Coronary artery (tissue), 2 donors: ENCODE data around the gene COX6A1.

Experiments
- DNase-seq: peaks from one replicate; pipeline ENCODE4 v3.0.0-alpha.2; 2017; ENCODE audit warnings: low spot score
- H3K27ac ChIP-seq, 2 donors: fragments of 200-600 bp; sonication (generic); one replicate each; pipeline ENCODE4 v1.5.1; 2016 to 2019
- H3K4me3 ChIP-seq: fragments of 200-600 bp; sonication (generic); 2 replicates; pipeline ENCODE4 v1.5.1; 2016; ENCODE audit warnings: mild to moderate bottlenecking, moderate library complexity
- TF ChIP-seq, protein P1 (sequence below): fragments of 200-600 bp; sonication (generic); IDR thresholded peaks from one replicate; pipeline ENCODE4 v1.5.1; 2019; ENCODE audit warnings: antibody characterized with exemption

The COX6A1 gene

DNA sequence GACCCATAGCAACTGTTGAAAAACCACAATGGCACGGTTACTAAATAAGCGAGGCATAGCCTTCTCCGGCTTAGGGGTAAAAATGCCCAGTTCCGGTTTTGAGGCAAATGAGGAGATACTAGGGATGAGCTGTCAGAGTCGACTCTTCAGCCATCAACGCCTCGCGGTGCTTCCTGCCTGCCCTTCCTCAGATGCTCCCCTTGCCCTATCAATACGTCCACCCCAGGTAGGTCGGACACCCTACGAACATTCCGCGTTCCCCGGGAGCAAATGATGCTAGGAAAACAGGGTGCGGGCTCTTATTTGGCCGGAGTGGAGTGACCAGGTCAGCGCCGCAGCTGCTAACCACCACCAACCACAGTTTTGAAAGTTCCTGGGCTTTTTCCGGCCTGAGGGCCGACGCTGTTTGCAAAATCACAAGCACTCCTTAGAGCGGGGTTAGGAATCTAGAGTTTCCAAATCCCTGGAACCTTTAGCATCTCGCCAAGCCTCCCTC, 30.5 kb downstream of the COX6A1 start:
- DNase-seq, result peak; percentile 78
- TF ChIP-seq, protein P1, sequence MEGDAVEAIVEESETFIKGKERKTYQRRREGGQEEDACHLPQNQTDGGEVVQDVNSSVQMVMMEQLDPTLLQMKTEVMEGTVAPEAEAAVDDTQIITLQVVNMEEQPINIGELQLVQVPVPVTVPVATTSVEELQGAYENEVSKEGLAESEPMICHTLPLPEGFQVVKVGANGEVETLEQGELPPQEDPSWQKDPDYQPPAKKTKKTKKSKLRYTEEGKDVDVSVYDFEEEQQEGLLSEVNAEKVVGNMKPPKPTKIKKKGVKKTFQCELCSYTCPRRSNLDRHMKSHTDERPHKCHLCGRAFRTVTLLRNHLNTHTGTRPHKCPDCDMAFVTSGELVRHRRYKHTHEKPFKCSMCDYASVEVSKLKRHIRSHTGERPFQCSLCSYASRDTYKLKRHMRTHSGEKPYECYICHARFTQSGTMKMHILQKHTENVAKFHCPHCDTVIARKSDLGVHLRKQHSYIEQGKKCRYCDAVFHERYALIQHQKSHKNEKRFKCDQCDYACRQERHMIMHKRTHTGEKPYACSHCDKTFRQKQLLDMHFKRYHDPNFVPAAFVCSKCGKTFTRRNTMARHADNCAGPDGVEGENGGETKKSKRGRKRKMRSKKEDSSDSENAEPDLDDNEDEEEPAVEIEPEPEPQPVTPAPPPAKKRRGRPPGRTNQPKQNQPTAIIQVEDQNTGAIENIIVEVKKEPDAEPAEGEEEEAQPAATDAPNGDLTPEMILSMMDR, result no peak
- Histone ChIP-seq H3K27ac (peak overlapping the region; percentile 93 to 96), H3K4me3 (peak overlapping the region; percentile 92)

DNA sequence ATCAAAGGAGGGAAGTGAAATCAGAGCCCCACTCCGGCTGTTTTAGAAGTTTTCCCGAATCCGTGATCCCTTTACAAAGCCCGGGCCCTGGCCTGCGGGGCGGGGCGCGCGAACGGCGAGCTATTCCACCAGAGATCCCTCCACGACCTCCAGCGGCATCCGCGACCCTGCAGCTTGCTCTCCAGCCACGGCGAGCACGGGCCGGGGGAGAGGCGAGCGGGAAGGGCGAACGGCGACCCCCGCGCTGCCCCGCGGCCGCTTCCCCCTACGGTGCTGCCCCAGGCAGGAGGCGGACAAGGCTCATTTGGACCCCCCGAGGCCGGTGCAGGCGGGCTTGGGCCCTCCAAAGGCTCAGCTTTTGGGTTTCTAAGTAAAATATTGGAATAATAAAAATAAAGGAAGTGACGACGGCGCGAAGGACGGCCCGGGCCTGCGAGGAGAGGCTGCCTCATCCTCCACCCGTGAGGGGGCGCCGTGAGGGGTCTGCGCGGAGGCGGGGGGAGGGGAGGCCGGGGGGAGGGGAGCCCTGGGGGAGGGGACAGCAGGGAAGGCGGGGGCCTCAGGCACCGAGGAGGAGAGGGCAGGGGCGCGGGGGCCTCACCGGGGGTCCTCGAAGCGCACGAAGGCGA, 31.0 kb downstream of the COX6A1 start:
- TF ChIP-seq, protein P1, result no peak
- H3K27ac ChIP-seq, result peak overlapping the region; percentile 93 to 96
- no peak for DNase-seq
- peak overlapping the region; percentile 92 for H3K4me3 ChIP-seq

DNA sequence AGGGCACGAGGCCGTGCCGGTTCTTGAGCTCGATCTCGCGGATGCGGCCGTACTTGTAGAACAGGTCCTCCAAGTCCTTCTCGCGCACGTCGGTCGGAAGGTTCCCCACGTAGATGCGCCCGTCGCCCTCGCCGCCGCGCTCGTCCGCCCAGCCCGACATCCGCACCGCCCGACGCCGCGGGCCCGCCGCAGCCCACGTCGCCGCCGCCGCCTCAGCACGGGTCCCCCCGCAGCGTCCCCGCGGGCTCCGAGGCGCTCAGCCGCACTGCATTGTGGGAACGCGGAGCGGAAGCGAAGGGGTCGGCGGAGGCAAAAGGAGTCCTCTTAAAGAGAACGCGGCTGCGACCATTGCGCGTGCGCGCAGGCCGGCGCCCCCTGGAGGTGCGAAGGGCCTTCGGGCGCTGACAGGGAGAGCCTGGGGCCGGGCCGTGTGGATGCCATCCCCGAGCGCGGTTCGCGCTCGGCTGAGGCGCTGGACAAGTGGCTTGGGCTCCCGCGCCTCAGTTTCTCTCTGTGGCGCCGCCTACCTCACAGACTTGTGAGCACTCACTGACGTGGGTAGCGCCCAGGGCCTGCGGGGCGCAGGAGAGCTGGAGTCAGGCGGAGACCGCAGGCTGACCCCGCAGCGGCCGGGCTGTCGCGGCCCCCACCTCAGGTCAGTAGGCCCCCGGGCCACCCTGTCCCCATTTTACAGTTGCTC, 31.7 kb downstream of the COX6A1 start, which contains the start of gene SRSF9:
TSS of gene SRSF9 (minus strand) at position 299 of the 700 bp plus-strand sequence. CDS start at position 160, 139 bp downstream.
- peak; percentile 96 for DNase-seq
- H3K27ac ChIP-seq, result peak within 1 kb of the TSS; percentile 93 to 96
- H3K4me3 ChIP-seq, result peak within 1 kb of the TSS; percentile 92
- TF ChIP-seq, protein P1, result peak; percentile 88

DNA sequence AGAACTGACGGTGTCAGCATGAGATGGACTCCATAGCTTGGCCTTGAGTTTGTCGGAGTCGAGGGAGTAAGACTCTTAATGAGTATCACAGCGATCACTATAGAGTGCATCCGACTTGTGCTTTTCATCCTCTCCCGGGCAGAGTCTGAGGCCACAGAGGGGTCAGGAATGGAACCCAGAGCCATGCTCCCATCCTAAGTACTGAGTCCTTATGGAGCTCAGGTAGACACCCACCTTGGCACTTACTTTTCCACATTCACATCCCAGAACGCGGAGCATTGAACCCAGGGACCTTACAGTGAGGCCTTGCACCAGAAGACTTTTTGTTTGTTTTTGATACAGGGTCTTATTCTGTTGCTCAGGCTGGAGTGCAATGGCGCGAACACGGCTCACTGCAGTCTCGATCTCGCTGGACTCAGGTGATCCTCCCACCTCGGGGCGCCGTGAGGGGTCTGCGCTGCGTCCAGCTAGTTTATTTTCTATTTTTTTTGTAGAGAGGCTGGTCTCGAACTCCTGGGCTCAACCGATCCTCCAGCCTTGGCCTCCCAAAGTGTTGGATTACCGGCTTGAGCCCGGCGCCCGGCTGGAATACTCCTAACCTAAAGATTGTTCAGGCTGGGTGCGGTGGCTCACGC, 32.4 kb downstream of the COX6A1 start:
- peak; percentile 74 for DNase-seq
- H3K4me3 ChIP-seq, result peak overlapping the region; percentile 92
- peak overlapping the region; percentile 93 to 96 for H3K27ac ChIP-seq
- TF ChIP-seq, protein P1, result no peak

DNA sequence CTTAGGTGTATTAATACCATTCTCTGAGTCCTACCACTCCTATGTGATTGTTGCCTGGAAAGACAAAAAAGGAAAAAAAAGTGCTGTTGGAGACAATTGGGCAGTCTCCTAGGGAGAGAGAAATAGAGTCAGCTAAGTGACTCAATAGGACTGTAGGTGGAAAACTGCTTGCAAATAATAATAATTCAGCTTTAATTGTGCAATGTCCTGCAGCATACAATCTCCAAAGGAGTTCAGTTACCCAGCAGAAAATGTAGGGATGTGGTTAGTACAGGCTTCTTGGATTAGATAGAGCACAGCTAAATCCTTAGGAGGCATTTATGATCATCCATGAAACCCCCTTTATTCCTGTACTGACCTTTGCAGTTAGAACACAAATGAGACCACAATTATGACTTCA, 34.6 kb downstream of the COX6A1 start:
- TF ChIP-seq, protein P1, result no peak
- no peak for DNase-seq
- no peak overlapping the region for H3K27ac ChIP-seq
- H3K4me3 ChIP-seq, result no peak overlapping the region

DNA sequence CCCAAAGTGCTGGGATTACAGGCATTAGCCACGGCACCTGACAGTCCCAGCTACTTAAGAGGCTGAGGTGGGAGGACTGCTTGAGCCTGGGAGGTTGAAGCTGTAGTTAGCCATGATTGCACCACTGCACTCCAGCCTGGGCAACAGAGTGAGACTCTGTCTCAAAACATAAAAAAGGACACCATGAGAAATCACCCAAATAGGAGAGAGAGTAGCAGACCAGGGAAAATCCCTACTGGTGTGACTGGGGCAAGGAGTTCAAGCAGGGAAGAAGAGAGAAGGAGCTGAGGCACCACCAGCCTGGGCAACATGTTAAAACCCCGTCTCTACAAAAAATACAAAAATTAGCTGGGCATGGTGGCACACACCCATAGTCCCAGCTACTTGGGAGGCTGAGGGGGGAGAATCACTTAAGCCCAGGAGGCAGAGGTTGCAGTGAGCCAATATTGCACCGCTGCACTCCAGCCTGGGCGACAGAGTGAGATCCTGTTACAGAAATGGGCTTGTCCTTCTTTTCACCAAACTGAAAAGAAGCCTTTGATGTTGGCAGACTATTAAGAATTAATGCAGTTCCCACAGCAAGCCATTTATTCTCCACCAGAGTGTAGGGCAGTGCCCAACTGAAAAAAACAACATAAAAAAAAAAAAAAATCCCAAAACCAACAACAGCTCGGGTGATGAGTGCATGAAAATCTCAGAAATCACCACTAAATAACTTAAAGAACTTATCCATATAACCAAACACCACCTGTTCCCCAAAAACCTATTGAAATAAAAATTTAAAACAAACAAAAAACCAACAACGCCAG, 36.1 kb downstream of the COX6A1 start:
- no peak for DNase-seq
- TF ChIP-seq, protein P1, result no peak
- Histone ChIP-seq H3K4me3 (no peak overlapping the region), H3K27ac (no peak overlapping the region)
